H1 (cell line): Measurements from ENCODE around the gene UBL4A. TPM values are rescaled to one million over a fixed set of nuclear protein-coding genes. Genes with fewer than 3 reads are reported as not detected.

Experiments
- CTCF ChIA-PET: fragments of 300-600 bp; sonication (Branson Sonifier 250); formaldehyde crosslinking; loops from one replicate; lab custom pipeline; 2021; ENCODE audit not compliant: partially characterized antibody; lab: Charles Lee
- POLR2A ChIA-PET: fragments of 300-600 bp; sonication (Branson Sonifier 250); formaldehyde crosslinking; loops from one replicate; lab custom pipeline; 2021; ENCODE audit warnings: inconsistent platforms; ENCODE audit not compliant: partially characterized antibody; lab: Charles Lee
- DNase-seq, 2 experiments: peaks; one replicate each; pipeline versions ENCODE4 v3.0.0 to v3.0.0-alpha.2; 2010 to 2022; ENCODE audit warnings: low spot score in 2 of 2, low read depth in 1 of 2, mixed read lengths in 1 of 2
- FAIRE-seq: peaks from 2 replicates; lab custom pipeline; 2011; peaks lifted over from hg19 to GRCh38; lab: Jason Lieb, UNC
- H2AFZ ChIP-seq: 2 replicates; pipeline ENCODE4 v1.8.1; 2012; ENCODE audit warnings: low read length, inconsistent platforms
- H2AK5ac ChIP-seq: 2 replicates; pipeline ENCODE4 v1.6.1; 2013; ENCODE audit warnings: low read depth, low read length
- H2BK120ac ChIP-seq: replicated peaks from 2 replicates; pipeline ENCODE3; 2013; ENCODE audit warnings: low read depth, low read length, inconsistent platforms
- H2BK12ac ChIP-seq: 2 replicates; pipeline ENCODE4 v1.6.1; 2013; ENCODE audit warnings: low read depth, low read length
- H2BK15ac ChIP-seq: 2 replicates; pipeline ENCODE4 v1.6.1; 2013; ENCODE audit warnings: low read length
- H2BK20ac ChIP-seq: 2 replicates; pipeline ENCODE4 v1.6.1; 2013; ENCODE audit warnings: low read length
- H2BK5ac ChIP-seq: 2 replicates; pipeline ENCODE4 v1.6.1; 2013; ENCODE audit warnings: low read depth, low read length
- H3K14ac ChIP-seq: 2 replicates; pipeline ENCODE4 v1.6.1; 2013; ENCODE audit warnings: inconsistent platforms; ENCODE audit not compliant: insufficient read length
- H3K18ac ChIP-seq: 2 replicates; pipeline ENCODE4 v1.6.1; 2013; ENCODE audit warnings: low read length; ENCODE audit errors: extremely low read depth
- H3K23ac ChIP-seq: 2 replicates; pipeline ENCODE4 v1.6.1; 2013; ENCODE audit warnings: inconsistent platforms; ENCODE audit not compliant: insufficient read length
- H3K23me2 ChIP-seq: 2 replicates; pipeline ENCODE4 v1.6.1; 2013; ENCODE audit warnings: low read depth, low read length
- H3K27ac ChIP-seq: 2 replicates; pipeline ENCODE4 v1.6.1; 2011; ENCODE audit warnings: low read depth, low read length, inconsistent platforms
- H3K27me3 ChIP-seq, 4 experiments: replicated peaks in 1 of 4; 1 replicate in 1 of 4; 2 replicates in 3 of 4; pipeline versions ENCODE4 v1.6.1 to v1.8.1; 2011 to 2013; ENCODE audit warnings: low read length in 3 of 4, mild to moderate bottlenecking in 3 of 4, inconsistent platforms in 2 of 4, mixed read lengths in 2 of 4, moderate library complexity in 1 of 4; ENCODE audit not compliant: control insufficient read depth in 3 of 4, insufficient read depth in 3 of 4; ENCODE audit errors: extremely low read depth in 1 of 4
- H3K36me3 ChIP-seq, 4 experiments: 2 replicates each; pipeline versions ENCODE4 v1.6.1 to v1.8.1; 2011 to 2013; ENCODE audit warnings: mild to moderate bottlenecking in 4 of 4, low read length in 3 of 4, moderate library complexity in 2 of 4, control low read depth in 1 of 4, inconsistent platforms in 1 of 4; ENCODE audit not compliant: insufficient read depth in 4 of 4, control insufficient read depth in 2 of 4
- H3K4ac ChIP-seq: replicated peaks from 2 replicates; pipeline ENCODE3; 2013; ENCODE audit warnings: low read length, low read depth, mixed read lengths, inconsistent platforms; ENCODE audit not compliant: insufficient read length
- H3K4me1 ChIP-seq, 4 experiments: replicated peaks in 1 of 4; 1 replicate in 1 of 4; 2 replicates in 3 of 4; pipeline versions ENCODE4 v1.6.1 to v1.8.1; 2011 to 2013; ENCODE audit warnings: low read length in 3 of 4, inconsistent platforms in 2 of 4, mixed read lengths in 1 of 4; ENCODE audit not compliant: insufficient read depth in 4 of 4, control insufficient read depth in 3 of 4
- H3K4me2 ChIP-seq, 2 experiments: 2 replicates each; pipeline versions ENCODE4 v1.6.1 to v1.8.1; 2011 to 2013; ENCODE audit warnings: low read depth in 2 of 2, low read length in 2 of 2, control low read depth in 1 of 2, inconsistent platforms in 1 of 2, mild to moderate bottlenecking in 1 of 2; ENCODE audit not compliant: insufficient read depth in 1 of 2
- H3K4me3 ChIP-seq, 4 experiments: fragments of 200-600, 300-600 bp in 1 of 4; sonication (generic), shearing (Covaris generic), sonication (Bioruptor Twin) in 1 of 4; 2 replicates each; pipeline versions ENCODE4 v1.5.1 to v1.8.1; 2011 to 2016; ENCODE audit warnings: low read length in 4 of 4, low read depth in 3 of 4, control low read depth in 2 of 4, inconsistent platforms in 2 of 4, mild to moderate bottlenecking in 2 of 4, mixed read lengths in 1 of 4, moderate library complexity in 1 of 4; ENCODE audit not compliant: insufficient read depth in 2 of 4; ENCODE audit errors: extremely low read depth in 1 of 4
- H3K56ac ChIP-seq: replicated peaks from 2 replicates; pipeline ENCODE3; 2013; ENCODE audit warnings: low read depth, mild to moderate bottlenecking, mixed read lengths, low read length, inconsistent platforms; ENCODE audit not compliant: insufficient read length
- H3K79me1 ChIP-seq: 2 replicates; pipeline ENCODE4 v1.6.1; 2013; ENCODE audit warnings: low read depth, low read length, control low read depth
- H3K79me2 ChIP-seq, 2 experiments: 2 replicates each; pipeline versions ENCODE4 v1.6.1 to v1.8.1; 2012 to 2013; ENCODE audit warnings: low read length in 2 of 2, mild to moderate bottlenecking in 2 of 2, inconsistent platforms in 1 of 2; ENCODE audit not compliant: insufficient read depth in 2 of 2, control insufficient read depth in 1 of 2
- H3K9ac ChIP-seq, 4 experiments: replicated peaks in 1 of 4; 1 replicate in 1 of 4; 2 replicates in 3 of 4; pipeline versions ENCODE4 v1.6.1 to v1.8.1; 2011 to 2013; ENCODE audit warnings: low read depth in 3 of 4, low read length in 3 of 4, control low read depth in 2 of 4, mild to moderate bottlenecking in 2 of 4, moderate library complexity in 2 of 4, inconsistent platforms in 1 of 4; ENCODE audit errors: extremely low read depth in 1 of 4
- H3K9me3 ChIP-seq, 2 experiments: 2 replicates each; pipeline versions ENCODE4 v1.6.1 to v1.8.1; 2012 to 2013; ENCODE audit warnings: mild to moderate bottlenecking in 2 of 2, moderate library complexity in 2 of 2, control low read depth in 1 of 2, inconsistent platforms in 1 of 2, low read depth in 1 of 2, low read length in 1 of 2, mixed read lengths in 1 of 2; ENCODE audit not compliant: insufficient read depth in 2 of 2
- H4K20me1 ChIP-seq, 2 experiments: replicated peaks in 1 of 2; 2 replicates each; pipeline versions ENCODE3 to v1.8.1; 2011 to 2013; ENCODE audit warnings: inconsistent platforms in 2 of 2, low read length in 2 of 2, mild to moderate bottlenecking in 1 of 2; ENCODE audit not compliant: insufficient read depth in 2 of 2, control insufficient read depth in 1 of 2
- H4K5ac ChIP-seq: 2 replicates; pipeline ENCODE4 v1.6.1; 2013; ENCODE audit warnings: low read length, low read depth, mixed read lengths, inconsistent platforms; ENCODE audit not compliant: insufficient read length
- H4K8ac ChIP-seq: 2 replicates; pipeline ENCODE4 v1.8.0; 2013; ENCODE audit warnings: mild to moderate bottlenecking, moderate library complexity, low read length, inconsistent platforms; ENCODE audit not compliant: insufficient read depth; ENCODE audit errors: extremely low read depth
- H4K91ac ChIP-seq: replicated peaks from 2 replicates; pipeline ENCODE3; 2013; ENCODE audit warnings: low read length, mixed read lengths, inconsistent platforms; ENCODE audit not compliant: insufficient read length
- CBX8 ChIP-seq: fragments of 300-800, 300-1000 bp; sonication (generic); IDR thresholded peaks from 2 replicates; pipeline ENCODE4 v1.7.1; 2016; ENCODE audit warnings: low read depth, low read length, borderline replicate concordance
- KDM4A ChIP-seq: IDR thresholded peaks from one replicate; pipeline ENCODE4 v1.7.1; 2012; ENCODE audit warnings: low read depth, mild to moderate bottlenecking, moderate library complexity, low read length, inconsistent platforms; ENCODE audit not compliant: severe bottlenecking
- WGBS, 2 experiments: shearing (Covaris generic) in 1 of 2; methylation state at CpG; one replicate each; pipeline versions ENCODE4 v1.1.6 to v1.1.7; 2013 to 2015; ENCODE audit warnings: low lambda C conversion rate in 2 of 2, mixed read lengths in 2 of 2, inconsistent platforms in 1 of 2, low coverage in 1 of 2, missing lambda C conversion rate in 1 of 2; ENCODE audit not compliant: insufficient replicate concordance in 2 of 2, insufficient coverage in 1 of 2, insufficient read length in 1 of 2; ENCODE audit errors: extremely low coverage in 1 of 2, missing lambda C conversion rate in 1 of 2; 5-methylcytosine and 5-hydroxymethylcytosine counted together
- polyA plus RNA-seq, 7 experiments: library from polyadenylated mRNA; depleted of rRNA in 3 of 7; stranded (reverse) in 5 of 7; unstranded in 2 of 7; fragments of >200 nt in 5 of 7; fragments of 200-250 nt in 2 of 7; gene quantifications; 1 replicate in 5 of 7; 2 replicates in 1 of 7; 4 replicates in 1 of 7; pipeline versions ENCODE4 v1.2.1 to v1.2.3, GENCODE V29; 2011 to 2013; ENCODE audit warnings: missing spikeins in 2 of 7, mixed read lengths in 2 of 7
- total RNA-seq: library from RNA; stranded (reverse); fragmentation: NEBNext Ultra II Directional; extraction: Animal tissue kit (Norgen Biotek cat#: 25700); gene quantifications from 2 replicates; pipeline ENCODE4 v1.2.1, GENCODE V29; 2021

Gene UBL4A
- total and polyA plus RNA-seq, 2 of the 8 experiments (the other 6 are each of a cell fraction or from before 2014, with no cell fraction given), result 23.1 to 31.7 TPM

DNA sequence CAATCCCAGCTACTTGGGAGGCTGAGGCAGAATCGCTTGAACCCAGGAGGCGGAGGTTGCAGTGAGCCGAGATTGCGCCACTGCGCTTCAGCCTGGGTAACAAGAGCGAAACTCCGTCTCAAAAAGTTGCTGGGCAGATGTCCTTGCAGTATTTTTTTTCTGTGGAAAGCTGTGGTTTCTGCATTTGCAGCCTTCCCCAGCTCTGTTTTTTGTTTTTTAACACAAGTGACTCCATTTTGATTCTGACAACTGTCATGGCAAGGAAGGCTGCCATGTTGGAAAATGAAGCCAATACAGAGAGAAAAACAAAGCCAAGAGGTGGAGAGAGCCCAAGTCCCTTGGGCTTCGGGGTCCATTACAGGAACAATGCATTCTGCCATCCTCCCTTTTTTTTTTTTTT lies 15.7 kb upstream of the UBL4A start:
- Histone ChIP-seq H3K36me3 (no peaks in the 10 kb centered on the region; a peak in 1 of 8 replicates), H2BK20ac (no peak overlapping the region), H4K5ac (no peak overlapping the region), H3K18ac (no peak overlapping the region), H3K79me1 (no peaks in the 10 kb centered on the region), H3K14ac (no peak overlapping the region), H2AK5ac (no peak overlapping the region), H4K8ac (no peak overlapping the region), H3K56ac (no peak overlapping the region), H2BK5ac (no peak overlapping the region), H3K27ac (no peak overlapping the region), H3K23me2 (no peaks in the 10 kb centered on the region), H3K23ac (no peak overlapping the region), H4K91ac (no peak overlapping the region), H2BK15ac (no peak overlapping the region), H2AFZ (no peak overlapping the region), H3K79me2 (no peaks in the 10 kb centered on the region), H3K4ac (no peak overlapping the region), H2BK12ac (no peak overlapping the region), H4K20me1 (no peaks in the 10 kb centered on the region), H3K4me2 (no peak overlapping the region), H3K9me3 (no peaks in the 10 kb centered on the region), H3K4me1 (no peaks in the 10 kb centered on the region), H3K4me3 (no peak overlapping the region), H3K9ac (no peak overlapping the region), H3K27me3 (no peaks in the 10 kb centered on the region), H2BK120ac (no peak overlapping the region)
- DNase-seq, result no peak
- POLR2A ChIA-PET, result no interaction called here
- WGBS, 2 experiments, result no CpG with 5 or more reads among the region's 8 CpGs
- FAIRE-seq, result no peak
- CTCF ChIA-PET, result interaction anchor here (0.7 kb wide), 1 partner anchor 17 kb away, joined by 3 read pairs; no protein-coding TSS in a partner anchor
- no peak for TF ChIP-seq CBX8
- no peak for TF ChIP-seq KDM4A
